GM12878 (cell line): Measurements from ENCODE around the gene ZNF202. TPM values are rescaled to one million over a fixed set of nuclear protein-coding genes. Genes with fewer than 3 reads are reported as not detected.

Experiments
- ATAC-seq: fragments of 200-7000 bp; cut with Tn5 transposase; 3 replicates; pipeline ENCODE4 v1.9.1; 2020; ENCODE audit warnings: mild to moderate bottlenecking, moderate library complexity
- BruUV-seq: library from RNA; stranded (reverse); fragments of 400-500 nt; replicated peaks from 2 replicates; lab custom pipeline; 2021; lab: Mats Ljungman, UMichigan
- CTCF ChIA-PET: fragments of 300-600 bp; sonication (Branson Sonifier 250); formaldehyde crosslinking; extraction: SDS; loops from one replicate; lab custom pipeline; 2021; ENCODE audit warnings: inconsistent platforms; lab: Yijun Ruan, JAX
- POLR2A ChIA-PET: fragments of 350-600 bp; formaldehyde crosslinking; extraction: SDS; loops from one replicate; lab custom pipeline; 2021; ENCODE audit warnings: inconsistent platforms; lab: Charles Lee
- RAD21 ChIA-PET: fragments of 300-600 bp; sonication (Branson Sonifier 250); formaldehyde crosslinking; loops from one replicate; lab custom pipeline; 2023; ENCODE audit warnings: antibody characterized with exemption; ENCODE audit not compliant: unreplicated experiment; lab: Charles Lee
- SMC1A ChIA-PET: fragments of 300-600 bp; sonication (Branson Sonifier 250); formaldehyde crosslinking; loops from one replicate; lab custom pipeline; 2023; ENCODE audit not compliant: unreplicated experiment, uncharacterized antibody; lab: Charles Lee
- DNase-seq: peaks from one replicate; pipeline ENCODE4 v3.0.0-alpha.2; 2011; ENCODE audit warnings: low read depth, low spot score
- FAIRE-seq: peaks from 3 replicates; lab custom pipeline; 2011; peaks lifted over from hg19 to GRCh38; lab: Jason Lieb, UNC
- H2AFZ ChIP-seq: 2 replicates; pipeline ENCODE4 v1.6.0; 2011; ENCODE audit warnings: low read depth, low read length, control low read depth; ENCODE audit not compliant: control insufficient read depth
- H3K27ac ChIP-seq: 2 replicates; pipeline ENCODE4 v1.5.1; 2011; ENCODE audit warnings: control low read depth; ENCODE audit not compliant: control insufficient read depth, insufficient read depth
- H3K27me3 ChIP-seq, 2 experiments: replicated peaks in 1 of 2; 2 replicates each; pipeline versions ENCODE4 v1.6.0 to v1.6.1; 2011; ENCODE audit warnings: low read length in 1 of 2; ENCODE audit not compliant: control insufficient read depth in 2 of 2, insufficient read depth in 2 of 2
- H3K36me3 ChIP-seq, 2 experiments: 2 replicates each; pipeline ENCODE4 v1.5.1; 2011; ENCODE audit warnings: low read length in 1 of 2; ENCODE audit not compliant: control insufficient read depth in 2 of 2, insufficient read depth in 2 of 2
- H3K4me1 ChIP-seq: 2 replicates; pipeline ENCODE4 v1.6.1; 2011; ENCODE audit warnings: mild to moderate bottlenecking, low read length, moderate library complexity, mixed read lengths; ENCODE audit not compliant: control insufficient read depth, insufficient read depth
- H3K4me2 ChIP-seq: 2 replicates; pipeline ENCODE4 v1.6.0; 2011; ENCODE audit warnings: control low read depth; ENCODE audit not compliant: control insufficient read depth, insufficient read depth
- H3K4me3 ChIP-seq: fragments of 200-600 bp; sonication (generic); 2 replicates; pipeline ENCODE4 v1.5.1; 2016
- H3K79me2 ChIP-seq: 2 replicates; pipeline ENCODE4 v1.6.0; 2011; ENCODE audit warnings: low read length; ENCODE audit not compliant: control insufficient read depth, insufficient read depth
- H3K9ac ChIP-seq: 2 replicates; pipeline ENCODE4 v1.8.0; 2011; ENCODE audit warnings: low read length, control low read depth, mixed read lengths; ENCODE audit not compliant: control insufficient read depth, insufficient read depth
- H3K9me3 ChIP-seq: replicated peaks from 3 replicates; pipeline ENCODE4 v1.5.1; 2011; ENCODE audit warnings: mild to moderate bottlenecking, low read length; ENCODE audit not compliant: control insufficient read depth, insufficient read depth
- H4K20me1 ChIP-seq: 2 replicates; pipeline ENCODE4 v1.6.0; 2011; ENCODE audit not compliant: control insufficient read depth, insufficient read depth
- BRCA1 ChIP-seq: IDR thresholded peaks from 2 replicates; pipeline ENCODE4 v1.6.1; 2011; ENCODE audit warnings: low read depth, low read length, improper control_type of control experiment
- CEBPB ChIP-seq, 2 experiments: fragments of 150-350 bp in 1 of 2; IDR thresholded peaks; 2 replicates each; pipeline ENCODE4 v1.6.1; 2012 to 2014; ENCODE audit warnings: low read depth in 2 of 2, low read length in 2 of 2, borderline replicate concordance in 1 of 2, inconsistent platforms in 1 of 2
- MXI1 ChIP-seq: fragments of 150-350 bp; IDR thresholded peaks from 2 replicates; pipeline ENCODE4 v1.6.1; 2011; ENCODE audit warnings: low read depth, mild to moderate bottlenecking, inconsistent platforms, low read length, improper control_type of control experiment
- NR2F1 ChIP-seq: fragments of 450-650 bp; conservative IDR thresholded peaks from 2 replicates; pipeline ENCODE4 v1.6.1; 2017; ENCODE audit warnings: mild to moderate bottlenecking
- SMAD1 ChIP-seq: fragments of 450-650 bp; IDR thresholded peaks from 2 replicates; pipeline ENCODE4 v1.6.1; 2018; ENCODE audit warnings: mild to moderate bottlenecking, low read depth; ENCODE audit not compliant: partially characterized antibody
- SMAD5 ChIP-seq: IDR thresholded peaks from 2 replicates; pipeline ENCODE4 v1.6.1; 2016; ENCODE audit warnings: antibody characterized with exemption, low read depth
- SUZ12 ChIP-seq: fragments of 200-600 bp; sonication (generic); IDR thresholded peaks from one replicate; pipeline ENCODE4 v1.6.1; 2018; ENCODE audit warnings: antibody characterized with exemption, mild to moderate bottlenecking; ENCODE audit not compliant: unreplicated experiment
- WGBS: methylation state at CpG from one replicate; pipeline ENCODE4 v1.1.6; 2016; ENCODE audit warnings: low lambda C conversion rate; ENCODE audit not compliant: insufficient replicate concordance, insufficient coverage; ENCODE audit errors: missing lambda C conversion rate; 5-methylcytosine and 5-hydroxymethylcytosine counted together
- in situ Hi-C: fragments of 300-500 bp; cut with MboI; formaldehyde crosslinking; loops from 9 replicates; pipeline ENCODE4 v1.14.3; 2018; ENCODE audit warnings: mixed read lengths
- intact Hi-C: fragments of 100-400 bp; cut with micrococcal nuclease; formaldehyde crosslinking; loops from one replicate; pipeline ENCODE4 v1.14.2; 2022; ENCODE audit not compliant: unreplicated experiment
- polyA plus RNA-seq, 11 experiments: library from polyadenylated mRNA; depleted of rRNA in 4 of 11; unstranded in 6 of 11; stranded (reverse) in 5 of 11; fragments of >200 nt; fragmentation: Nextera tagmentation in 4 of 11; fragmentation: Illumina TruSeq in 1 of 11; extraction: Ambion mirVana in 4 of 11; extraction: Trizol in 1 of 11; gene quantifications; 1 replicate in 1 of 11; 2 replicates in 10 of 11; pipeline versions ENCODE4 v1.2.1 to v1.2.3, GENCODE V29; 2011 to 2016; ENCODE audit warnings: inconsistent platforms in 2 of 11, missing spikeins in 2 of 11, low read depth in 1 of 11
- total RNA-seq, 4 experiments: library from RNA; depleted of rRNA in 3 of 4; stranded (reverse); fragments of >200 nt in 3 of 4; fragmentation: Illumina TruSeq in 1 of 4; extraction: Trizol in 1 of 4; gene quantifications; 2 replicates each; pipeline versions ENCODE4 v1.2.1 to v1.2.3, GENCODE V29; 2013 to 2021
- TF ChIP-seq, protein P1 (sequence below): IDR thresholded peaks from 2 replicates; pipeline ENCODE4 v1.6.1; 2012; ENCODE audit warnings: low read length, inconsistent platforms

Gene ZNF202
- total and polyA plus RNA-seq, 10 of the 15 experiments (the other 5 are each of a cell fraction or from before 2014, with no cell fraction given), result 2.6 to 13.6 (median 12.2) TPM

DNA sequence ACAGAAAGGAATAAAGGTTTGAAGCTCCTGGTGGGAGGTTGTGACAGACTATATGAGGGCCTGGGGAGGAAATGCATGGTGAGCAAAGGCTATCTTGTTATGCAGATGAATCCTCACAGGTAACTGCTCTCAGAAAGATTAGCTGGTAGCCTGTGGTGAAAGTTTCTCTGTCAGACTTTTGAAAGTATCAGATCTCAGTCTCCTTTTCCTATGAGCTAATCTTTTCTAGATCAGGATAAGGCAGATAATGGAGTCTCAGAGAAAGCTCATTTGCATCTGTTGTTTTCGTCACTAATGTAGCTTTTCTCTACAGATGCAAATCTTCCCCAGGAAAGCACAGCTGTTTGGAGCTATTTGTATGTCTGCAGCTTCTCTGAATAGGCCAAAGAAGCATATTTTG lies 33.8 kb upstream of the ZNF202 start:
- no peak for TF ChIP-seq SUZ12
- TF ChIP-seq SMAD5, result no peak
- 0% methylated on average over 1 of the region's 1 CpG for WGBS
- H2AFZ ChIP-seq, result no peak overlapping the region
- no peaks in the 10 kb centered on the region for H4K20me1 ChIP-seq
- H3K4me3 ChIP-seq, result no peak overlapping the region
- H3K4me1 ChIP-seq, result no peaks in the 10 kb centered on the region
- DNase-seq (no peak), ATAC-seq (no peak; the same call in 2 of the 3 replicates), FAIRE-seq (no peak)
- ChIA-PET CTCF (no interaction called here), POLR2A (no interaction called here), SMC1A (no interaction called here), RAD21 (no interaction called here)
- no peak overlapping the region for H3K4me2 ChIP-seq
- no peak overlapping the region for H3K27ac ChIP-seq
- H3K27me3 ChIP-seq, result no peaks in the 10 kb centered on the region
- no peaks in the 10 kb centered on the region for H3K79me2 ChIP-seq
- in situ Hi-C loops (no loop called here), intact Hi-C loops (no loop called here)
- no TSS peak for BruUV-seq
- no peaks in the 10 kb centered on the region for H3K36me3 ChIP-seq
- H3K9ac ChIP-seq, result no peak overlapping the region
- H3K9me3 ChIP-seq, result no peaks in the 10 kb centered on the region; the same call in 2 of the 3 replicates

- CTCF ChIA-PET, result no interaction called here
- Histone ChIP-seq H3K79me2 (no peaks in the 10 kb centered on the region), H3K4me1 (no peaks in the 10 kb centered on the region), H3K9ac (no peak overlapping the region), H3K36me3 (no peaks in the 10 kb centered on the region), H3K9me3 (no peaks in the 10 kb centered on the region; the same call in 2 of the 3 replicates), H3K27ac (no peak overlapping the region), H2AFZ (no peak overlapping the region), H3K27me3 (no peaks in the 10 kb centered on the region), H4K20me1 (no peaks in the 10 kb centered on the region), H3K4me2 (no peak overlapping the region), H3K4me3 (no peak overlapping the region)
- ATAC-seq (no peak), FAIRE-seq (no peak), DNase-seq (no peak)
- RAD21 ChIA-PET, result no interaction called here
- in situ Hi-C loops, result no loop called here
- WGBS, result 5% methylated on average over 1 of the region's 1 CpG
- no peak for TF ChIP-seq MXI1
- TF ChIP-seq, protein P1, sequence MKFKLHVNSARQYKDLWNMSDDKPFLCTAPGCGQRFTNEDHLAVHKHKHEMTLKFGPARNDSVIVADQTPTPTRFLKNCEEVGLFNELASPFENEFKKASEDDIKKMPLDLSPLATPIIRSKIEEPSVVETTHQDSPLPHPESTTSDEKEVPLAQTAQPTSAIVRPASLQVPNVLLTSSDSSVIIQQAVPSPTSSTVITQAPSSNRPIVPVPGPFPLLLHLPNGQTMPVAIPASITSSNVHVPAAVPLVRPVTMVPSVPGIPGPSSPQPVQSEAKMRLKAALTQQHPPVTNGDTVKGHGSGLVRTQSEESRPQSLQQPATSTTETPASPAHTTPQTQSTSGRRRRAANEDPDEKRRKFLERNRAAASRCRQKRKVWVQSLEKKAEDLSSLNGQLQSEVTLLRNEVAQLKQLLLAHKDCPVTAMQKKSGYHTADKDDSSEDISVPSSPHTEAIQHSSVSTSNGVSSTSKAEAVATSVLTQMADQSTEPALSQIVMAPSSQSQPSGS, result no peak
- no peak for TF ChIP-seq CEBPB (IDR thresholded peaks at IDR 0.05; ENCODE audit: borderline replicate concordance in 1 of 2, low read depth in 2 of 2, low read length in 2 of 2)
- no peak for TF ChIP-seq SMAD1
- no peak for TF ChIP-seq NR2F1
- no peak for TF ChIP-seq BRCA1
- POLR2A ChIA-PET, result interaction anchor here (0.7 kb wide), 1 partner anchor 137 kb away, joined by 3 read pairs; no protein-coding TSS in a partner anchor
- SMC1A ChIA-PET, result no interaction called here
- no TSS peak for BruUV-seq
- intact Hi-C loops, result no loop called here
Measured at GRCh38 chr11:123773959-123774358, 32.5 kb upstream of the ZNF202 start.
